Measurements from ENCODE around the gene PHAF1. TPM values are rescaled to one million over a fixed set of nuclear protein-coding genes. Genes with fewer than 3 reads are reported as not detected.

PHAF1 gene
- total and polyA plus RNA-seq, 2 of the 13 experiments (the other 11 are each of a cell fraction or from before 2014, with no cell fraction given), result 48.3 to 174 TPM

- TF ChIP-seq ZNF318 (CRISPR knock-in tag; IDR thresholded peaks at IDR 0.05) (no peak), ZNF580 (CRISPR knock-in tag; IDR thresholded peaks at IDR 0.05; ENCODE audit: borderline replicate concordance, low read depth) (peak; percentile 85; the same call in 1 of the 2 replicates), HNRNPUL1 (IDR thresholded peaks at IDR 0.05; ENCODE audit: low read depth, low read length) (no peak), KDM4B (CRISPR knock-in tag; IDR thresholded peaks at IDR 0.05) (no peak), CREB1 (IDR thresholded peaks at IDR 0.05) (0 out of 2 replicates have a peak, but pooled peaks have one; percentile 46), CREB1 (CRISPR knock-in tag; IDR thresholded peaks at IDR 0.05) (no peak), ELF1 (CRISPR knock-in tag; IDR thresholded peaks at IDR 0.05) (peak; percentile 97), PLRG1 (conservative IDR thresholded peaks at IDR 0.05) (no peak), ZNF773 (CRISPR knock-in tag; IDR thresholded peaks at IDR 0.05; ENCODE audit: borderline replicate concordance) (peak; percentile 84; the same call in 1 of the 2 replicates), NRL (CRISPR knock-in tag; IDR thresholded peaks at IDR 0.05; ENCODE audit: borderline replicate concordance) (peak; percentile 24), SRSF4 (IDR thresholded peaks at IDR 0.05; ENCODE audit: low read depth, low read length, poor library complexity, severe bottlenecking) (no peak), ZNF543 (CRISPR knock-in tag; IDR thresholded peaks at IDR 0.05) (no peak), KLF11 (CRISPR knock-in tag; IDR thresholded peaks at IDR 0.05) (no peak), ZBTB43 (CRISPR knock-in tag; conservative IDR thresholded peaks at IDR 0.05) (peak; percentile 87; the same call in 1 of the 2 replicates), HOXA3 (CRISPR knock-in tag; IDR thresholded peaks at IDR 0.05) (peak; percentile 96), GATAD1 (CRISPR knock-in tag; IDR thresholded peaks at IDR 0.05) (peak; percentile 94), GZF1 (CRISPR knock-in tag; IDR thresholded peaks at IDR 0.05) (no peak), PHF5A (CRISPR knock-in tag; IDR thresholded peaks at IDR 0.05; ENCODE audit: low read depth, unreplicated experiment) (peak; percentile 43), ZBTB3 (CRISPR knock-in tag; IDR thresholded peaks at IDR 0.05; ENCODE audit: borderline replicate concordance, low read depth) (no peak), ZNF775 (CRISPR knock-in tag; IDR thresholded peaks at IDR 0.05; ENCODE audit: borderline replicate concordance) (0 out of 2 replicates have a peak, but pooled peaks have one; percentile 12), CENPBD1 (CRISPR knock-in tag; IDR thresholded peaks at IDR 0.05; ENCODE audit: borderline replicate concordance, low read depth) (no peak; the same call in 1 of the 2 replicates)
These were observed 82.4 kb downstream of the PHAF1 start, which contains the start of gene E2F4 (continued) for GRCh38 chr16:67191995-67192681.

All from HepG2 (cell line).